B cell (primary cell): ENCODE measurements around the gene TXLNA. TPM values are rescaled to one million over a fixed set of nuclear protein-coding genes. Genes with fewer than 3 reads are reported as not detected.

Source experiments
- ATAC-seq: fragments of 200-7000 bp; cut with Tn5 transposase; one replicate; pipeline ENCODE4 v1.10.0; 2021; ENCODE audit warnings: low read depth, mild to moderate bottlenecking, moderate number of reproducible peaks, moderate library complexity
- CTCF ChIA-PET: fragments of 350-600 bp; sonication (Branson Sonifier 250); formaldehyde crosslinking; loops from one replicate; lab custom pipeline; 2021; ENCODE audit warnings: antibody characterized with exemption, inconsistent platforms; lab: Charles Lee
- POLR2A ChIA-PET: fragments of 350-600 bp; sonication (Branson Sonifier 250); formaldehyde crosslinking; loops from one replicate; lab custom pipeline; 2021; ENCODE audit warnings: antibody characterized with exemption; lab: Charles Lee
- DNase-seq: peaks from one replicate; pipeline ENCODE4 v3.0.0; 2013
- H2AFZ ChIP-seq: 2 replicates; pipeline ENCODE4 v1.6.1; 2012; ENCODE audit warnings: mild to moderate bottlenecking, low read depth, low read length; ENCODE audit not compliant: insufficient read depth, poor library complexity, severe bottlenecking
- H3K27ac ChIP-seq, 2 donors: 1 replicate in 1 of 2; 2 replicates in 1 of 2; pipeline ENCODE4 v1.5.1; 2012 to 2013; ENCODE audit warnings: low read length in 2 of 2, mild to moderate bottlenecking in 2 of 2, moderate library complexity in 1 of 2
- H3K27me3 ChIP-seq, 4 experiments: fragments of 200-600 bp in 1 of 4; sonication (generic) in 1 of 4; replicated peaks in 1 of 4; 1 replicate in 2 of 4; 2 replicates in 2 of 4; pipeline versions ENCODE4 v1.6.1 to v1.7.0; 2013 to 2016; ENCODE audit warnings: low read length in 3 of 4, mild to moderate bottlenecking in 2 of 4, mixed read lengths in 1 of 4, moderate library complexity in 1 of 4; ENCODE audit not compliant: insufficient read depth in 4 of 4, control insufficient read depth in 3 of 4; ENCODE audit errors: control extremely low read depth in 1 of 4
- H3K36me3 ChIP-seq, 2 experiments: replicated peaks in 1 of 2; 1 replicate in 1 of 2; 2 replicates in 1 of 2; pipeline versions ENCODE4 v1.6.1 to v1.7.1; 2013; ENCODE audit warnings: low read length in 1 of 2; ENCODE audit not compliant: insufficient read depth in 2 of 2, control insufficient read depth in 1 of 2; ENCODE audit errors: control extremely low read depth in 1 of 2, extremely low read depth in 1 of 2
- H3K4me1 ChIP-seq, 2 donors: fragments of 200-600 bp in 1 of 2; sonication (generic) in 1 of 2; 1 replicate in 1 of 2; 2 replicates in 1 of 2; pipeline versions ENCODE4 v1.5.1 to v1.6.1; 2013 to 2017; ENCODE audit warnings: low read length in 2 of 2; ENCODE audit not compliant: control insufficient read depth in 2 of 2, insufficient read depth in 2 of 2
- H3K4me2 ChIP-seq: replicated peaks from 2 replicates; pipeline ENCODE3; 2012; ENCODE audit warnings: mild to moderate bottlenecking, low read depth, low read length; ENCODE audit not compliant: poor library complexity, severe bottlenecking
- H3K4me3 ChIP-seq, 5 experiments: fragments of 200-600 bp in 1 of 5; sonication (generic) in 1 of 5; 1 replicate in 3 of 5; 2 replicates in 2 of 5; pipeline versions ENCODE4 v1.5.1 to v1.7.0; 2011 to 2016; ENCODE audit warnings: low read length in 4 of 5, mild to moderate bottlenecking in 4 of 5, low read depth in 2 of 5, control low read depth in 1 of 5, moderate library complexity in 1 of 5; ENCODE audit not compliant: insufficient read depth in 1 of 5; ENCODE audit errors: control extremely low read depth in 1 of 5, extremely low read depth in 1 of 5
- H3K79me2 ChIP-seq: fragments of 200-600 bp; sonication (generic); one replicate; pipeline ENCODE4 v1.6.0; 2016; ENCODE audit warnings: low read length; ENCODE audit not compliant: control insufficient read depth, insufficient read depth
- H3K9ac ChIP-seq: fragments of 200-600 bp; sonication (generic); 2 replicates; pipeline ENCODE4 v1.6.1; 2017; ENCODE audit warnings: mild to moderate bottlenecking, low read length, moderate library complexity
- H3K9me3 ChIP-seq, 3 donors: one replicate each; pipeline versions ENCODE4 v1.6.1 to v1.7.1; 2013; ENCODE audit warnings: low read length in 2 of 3; ENCODE audit not compliant: control insufficient read depth in 2 of 3, insufficient read depth in 1 of 3; ENCODE audit errors: control extremely low read depth in 1 of 3
- H4K20me1 ChIP-seq: 2 replicates; pipeline ENCODE4 v1.6.0; 2012; ENCODE audit warnings: mild to moderate bottlenecking, low read length; ENCODE audit not compliant: insufficient read depth, control insufficient read depth, poor library complexity, severe bottlenecking
- H3K27ac Mint-ChIP-seq: one replicate; pipeline ENCODE4 v1.8.0; 2021; ENCODE audit warnings: mixed read lengths
- H3K27me3 Mint-ChIP-seq: one replicate; pipeline ENCODE4 v1.8.0; 2021; ENCODE audit warnings: mixed read lengths
- H3K4me1 Mint-ChIP-seq: one replicate; pipeline ENCODE4 v1.8.0; 2021; ENCODE audit warnings: mixed read lengths
- H3K4me3 Mint-ChIP-seq: one replicate; pipeline ENCODE4 v1.8.0; 2021; ENCODE audit warnings: mixed read lengths
- H3K9me3 Mint-ChIP-seq: one replicate; pipeline ENCODE4 v1.8.0; 2022; ENCODE audit warnings: mixed read lengths; ENCODE audit not compliant: insufficient read depth
- CTCF ChIP-seq: fragments of 200-600 bp; IDR thresholded peaks from one replicate; pipeline ENCODE4 v1.8.0; 2022; ENCODE audit warnings: antibody characterized with exemption, mild to moderate bottlenecking
- EZH2 ChIP-seq: IDR thresholded peaks from 2 replicates; pipeline ENCODE4 v1.6.1; 2012; ENCODE audit warnings: borderline replicate concordance, low read depth, mild to moderate bottlenecking, moderate library complexity, low read length; ENCODE audit not compliant: insufficient read depth, poor library complexity, severe bottlenecking
- WGBS: methylation state at CpG from one replicate; pipeline ENCODE4 v1.1.5; 2013; ENCODE audit warnings: missing lambda C conversion rate; ENCODE audit not compliant: insufficient coverage; 5-methylcytosine and 5-hydroxymethylcytosine counted together
- intact Hi-C: fragments of 100-400 bp; cut with micrococcal nuclease; formaldehyde crosslinking; loops from one replicate; pipeline ENCODE4 v1.10.0; 2022
- polyA plus RNA-seq: library from polyadenylated mRNA; depleted of rRNA; stranded (reverse); fragments of >200 nt; gene quantifications from 2 replicates; pipeline ENCODE4 v1.2.3, GENCODE V29; 2012
- total RNA-seq, 2 donors: library from RNA; stranded (reverse); fragments of 120-200 nt in 1 of 2; gene quantifications; 1 replicate in 1 of 2; 2 replicates in 1 of 2; pipeline versions ENCODE4 v1.2.3 to v1.2.4, GENCODE V29; 2013 to 2022

The TXLNA gene
- total and polyA plus RNA-seq, 2 donors (not counting 1 experiment from before 2014, with no cell fraction given), result 23.0 to 38.3 TPM

GRCh38 chr1:32186077-32186476, 6.6 kb downstream of the TXLNA start:
- TF ChIP-seq CTCF, result no peak
- TF ChIP-seq EZH2, result no peak
- Histone ChIP-seq H3K79me2 (peaks cover 54% of the 10 kb centered on the region), H3K4me2 (no peak overlapping the region), H3K4me3 (no peak overlapping the region), H2AFZ (no peak overlapping the region), H3K4me1 (peaks cover 7 to 12% of the 10 kb centered on the region in 2 donors), H3K36me3 (peaks cover 0 to 70% of the 10 kb centered on the region in 2 experiments), H4K20me1 (peaks cover 44% of the 10 kb centered on the region), H3K27ac (no peak overlapping the region), H3K27me3 (no peaks in the 10 kb centered on the region), H3K9ac (no peak overlapping the region), H3K9me3 (no peaks in the 10 kb centered on the region)
- POLR2A ChIA-PET, result interaction anchor here (0.5 kb wide), 1 partner anchor 66 kb away, joined by 6 read pairs; no protein-coding TSS in a partner anchor
- CTCF ChIA-PET, result no interaction called here
- intact Hi-C loops, result no loop called here
- H3K4me1 Mint-ChIP-seq, result peaks cover 27% of the 10 kb centered on the region
- no peaks in the 10 kb centered on the region for H3K27me3 Mint-ChIP-seq
- H3K27ac Mint-ChIP-seq, result no peak overlapping the region
- DNase-seq (no peak), ATAC-seq (no peak)
- 100% methylated on average over 2 of the region's 2 CpGs for WGBS
- no peaks in the 10 kb centered on the region for H3K9me3 Mint-ChIP-seq
- no peak overlapping the region for H3K4me3 Mint-ChIP-seq

DNA sequence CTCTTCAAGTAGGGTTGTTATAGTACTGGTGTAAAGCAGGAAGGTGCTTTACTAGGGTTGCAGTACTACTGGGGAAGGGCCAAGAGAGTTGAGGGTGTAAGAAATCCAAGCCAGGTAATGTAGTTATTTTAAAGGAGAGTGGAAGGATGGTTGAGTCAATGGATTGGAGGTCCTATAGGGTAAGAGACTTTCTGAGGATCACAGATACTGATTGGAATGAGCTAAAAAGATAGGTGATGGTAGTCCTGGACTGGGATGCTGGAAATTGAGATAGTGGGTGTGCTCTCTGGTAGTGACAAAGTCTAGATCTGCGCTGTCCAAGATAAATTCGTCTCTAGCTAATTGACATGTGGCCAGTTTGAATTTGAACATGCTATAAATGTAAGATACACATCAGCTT, 7.0 kb downstream of the TXLNA start:
- Mint-ChIP-seq H3K4me1 (peaks cover 22% of the 10 kb centered on the region), H3K4me3 (no peak overlapping the region), H3K9me3 (no peaks in the 10 kb centered on the region), H3K27ac (no peak overlapping the region), H3K27me3 (no peaks in the 10 kb centered on the region)
- Histone ChIP-seq H2AFZ (no peak overlapping the region), H3K79me2 (peaks cover 50% of the 10 kb centered on the region), H3K9me3 (no peaks in the 10 kb centered on the region), H3K4me1 (peaks cover 3 to 8% of the 10 kb centered on the region in 2 donors), H3K36me3 (peaks cover 0 to 71% of the 10 kb centered on the region in 2 experiments), H3K9ac (no peak overlapping the region), H3K27ac (no peak overlapping the region), H3K27me3 (no peaks in the 10 kb centered on the region), H4K20me1 (peaks cover 39% of the 10 kb centered on the region), H3K4me3 (no peak overlapping the region), H3K4me2 (no peak overlapping the region)
- ATAC-seq, result no peak
- no CpG with 5 or more reads among the region's 2 CpGs for WGBS
- no peak for TF ChIP-seq CTCF
- TF ChIP-seq EZH2, result no peak
- intact Hi-C loops, result no loop called here
- ChIA-PET CTCF (interaction anchor here (0.7 kb wide), 1 partner anchor 29 kb away, joined by 5 read pairs; no protein-coding TSS in a partner anchor), POLR2A (interaction anchor here (0.5 kb wide), 1 partner anchor 66 kb away, joined by 6 read pairs; no protein-coding TSS in a partner anchor)
- DNase-seq, result no peak
